ENCODE results near the gene ENOX1. TPM values are rescaled to one million over a fixed set of nuclear protein-coding genes. Genes with fewer than 3 reads are reported as not detected.

The ENOX1 gene
- total and polyA plus RNA-seq, 2 of the 8 experiments (the other 6 are each of a cell fraction or from before 2014, with no cell fraction given) = 0.23 to 0.37 TPM

GRCh38 chr13:43223216-43223615 lies 563.6 kb downstream of the ENOX1 start:
- H3K4ac ChIP-seq (replicated peaks; ENCODE audit: insufficient read length, low read depth, low read length) = no peak overlapping the region
- H4K20me1 ChIP-seq (replicated peaks in 1 of 2; ENCODE audit: control insufficient read depth in 1 of 2, insufficient read depth in 2 of 2, low read length in 2 of 2) = no peaks in the 10 kb centered on the region
- H3K18ac ChIP-seq (ENCODE audit: extremely low read depth, low read length) = no peak overlapping the region
- H3K4me3 ChIP-seq (ENCODE audit: extremely low read depth in 1 of 4, insufficient read depth in 2 of 4, low read depth in 3 of 4, low read length in 4 of 4) = no peak overlapping the region
- H4K5ac ChIP-seq (ENCODE audit: insufficient read length, low read depth, low read length) = no peak overlapping the region
- H3K79me2 ChIP-seq (ENCODE audit: control insufficient read depth in 1 of 2, insufficient read depth in 2 of 2, low read length in 2 of 2) = no peaks in the 10 kb centered on the region
- no peak overlapping the region for H3K27ac ChIP-seq (ENCODE audit: low read depth, low read length)
- no peaks in the 10 kb centered on the region for H3K79me1 ChIP-seq (ENCODE audit: low read depth, low read length)
- peaks cover 0 to 2% (median 0%) of the 10 kb centered on the region in 4 experiments; a peak in 1 of 7 replicates for H3K27me3 ChIP-seq (replicated peaks in 1 of 4; ENCODE audit: control insufficient read depth in 3 of 4, extremely low read depth in 1 of 4, insufficient read depth in 3 of 4, low read length in 3 of 4)
- no peak overlapping the region for H3K9ac ChIP-seq (replicated peaks in 1 of 4; ENCODE audit: extremely low read depth in 1 of 4, low read depth in 3 of 4, low read length in 3 of 4)
- no peaks in the 10 kb centered on the region for H3K23me2 ChIP-seq (ENCODE audit: low read depth, low read length)
- H2BK12ac ChIP-seq (ENCODE audit: low read depth, low read length) = no peak overlapping the region
- H3K36me3 ChIP-seq (ENCODE audit: control insufficient read depth in 2 of 4, insufficient read depth in 4 of 4, low read length in 3 of 4) = no peaks in the 10 kb centered on the region
- H4K8ac ChIP-seq (ENCODE audit: extremely low read depth, insufficient read depth, low read length) = no peak overlapping the region
- H3K14ac ChIP-seq (ENCODE audit: insufficient read length) = no peak overlapping the region
- POLR2A ChIA-PET (ENCODE audit: partially characterized antibody) = no interaction called here
- no peaks in the 10 kb centered on the region for H3K9me3 ChIP-seq (ENCODE audit: insufficient read depth in 2 of 2, low read depth in 1 of 2, low read length in 1 of 2)
- no peak overlapping the region for H2AFZ ChIP-seq (ENCODE audit: low read length)
- no peak overlapping the region for H2BK15ac ChIP-seq (ENCODE audit: low read length)
- no peak overlapping the region for H2BK20ac ChIP-seq (ENCODE audit: low read length)
- H2AK5ac ChIP-seq (ENCODE audit: low read depth, low read length) = no peak overlapping the region
- H2BK120ac ChIP-seq (replicated peaks; ENCODE audit: low read depth, low read length) = no peak overlapping the region
- CTCF ChIA-PET (ENCODE audit: partially characterized antibody) = interaction anchor here (0.8 to 1.4 kb wide), 3 partner anchors 25 to 35 kb away, joined by 3 read pairs; no protein-coding TSS in a partner anchor
- WGBS, 2 experiments (ENCODE audit: extremely low coverage in 1 of 2, insufficient coverage in 1 of 2, insufficient read length in 1 of 2, insufficient replicate concordance in 2 of 2, low coverage in 1 of 2, low lambda C conversion rate in 2 of 2, missing lambda C conversion rate in 1 of 2) = 83% methylated on average over 5 of the region's 5 CpGs; no CpG with 5 or more reads in 1 of the 2 experiments
- DNase-seq (ENCODE audit: low read depth in 1 of 2, low spot score in 2 of 2) (no peak), FAIRE-seq (no peak)
- H3K23ac ChIP-seq (ENCODE audit: insufficient read length) = no peak overlapping the region
- H3K4me2 ChIP-seq (ENCODE audit: insufficient read depth in 1 of 2, low read depth in 2 of 2, low read length in 2 of 2) = no peak overlapping the region
- no peak overlapping the region for H4K91ac ChIP-seq (replicated peaks; ENCODE audit: insufficient read length, low read length)
- TF ChIP-seq TEAD4 (IDR thresholded peaks at IDR 0.05; ENCODE audit: low read depth, low read length) (no peak), SP4 (IDR thresholded peaks at IDR 0.05; ENCODE audit: low read length) (no peak), ZNF274 (IDR thresholded peaks at IDR 0.05; ENCODE audit: borderline replicate concordance, extremely low read depth, low read length) (no peak), MAX (IDR thresholded peaks at IDR 0.05) (no peak), EP300 (IDR thresholded peaks at IDR 0.05; ENCODE audit: borderline replicate concordance in 1 of 2, low read depth in 2 of 2, low read length in 2 of 2) (no peak), EZH2 (IDR thresholded peaks at IDR 0.05; ENCODE audit: low read depth, low read length, severe bottlenecking) (no peak), RNF2 (IDR thresholded peaks at IDR 0.05; ENCODE audit: borderline replicate concordance, low read depth, low read length, missing control alignments, poor library complexity, severe bottlenecking) (no peak), GTF2F1 (IDR thresholded peaks at IDR 0.05; ENCODE audit: borderline replicate concordance, low read depth, low read length) (no peak), NANOG (IDR thresholded peaks at IDR 0.05; ENCODE audit: insufficient read depth, low read depth, low read length, poor library complexity, severe bottlenecking) (no peak), E2F6 (IDR thresholded peaks at IDR 0.05) (no peak), SIX5 (IDR thresholded peaks at IDR 0.05; ENCODE audit: low read depth, low read length) (no peak), JUND (IDR thresholded peaks at IDR 0.05; ENCODE audit: low read length) (no peak), CBX5 (IDR thresholded peaks at IDR 0.05; ENCODE audit: low read depth, low read length) (no peak)
- no peaks in the 10 kb centered on the region; a peak in 1 of 7 replicates for H3K4me1 ChIP-seq (replicated peaks in 1 of 4; ENCODE audit: control insufficient read depth in 3 of 4, insufficient read depth in 4 of 4, low read length in 3 of 4)
- H3K56ac ChIP-seq (replicated peaks; ENCODE audit: insufficient read length, low read depth, low read length) = no peak overlapping the region
- H2BK5ac ChIP-seq (ENCODE audit: low read depth, low read length) = no peak overlapping the region

Measured in H1 (cell line).